Ovary (tissue), 3 donors: ENCODE data around the gene GNAI3.

Experiments used
- CTCF ChIP-seq, 3 donors: fragments of 450-650 bp in 2 of 3; fragments of 200-600 bp in 1 of 3; IDR thresholded peaks; one replicate each; pipeline versions ENCODE4 v1.5.1 to v1.8.0; 2016 to 2022; ENCODE audit warnings: antibody characterized with exemption in 3 of 3, mild to moderate bottlenecking in 1 of 3
- EP300 ChIP-seq: sonication (generic); formaldehyde crosslinking; IDR thresholded peaks from one replicate; pipeline ENCODE4 v1.6.1; 2017; ENCODE audit warnings: antibody characterized with exemption
- POLR2A ChIP-seq: fragments of 450-650 bp; IDR thresholded peaks from one replicate; pipeline ENCODE4 v1.6.1; 2017; ENCODE audit warnings: antibody characterized with exemption, mild to moderate bottlenecking, moderate library complexity
- donor health status: DM: no; HTN: no; CAD: no.

GRCh38 chr1:109523706-109524105 is 24.7 kb upstream of the GNAI3 start:
- no peak for TF ChIP-seq CTCF (IDR thresholded peaks at IDR 0.05)
- no peak for TF ChIP-seq POLR2A
- TF ChIP-seq EP300, result no peak
